Effector memory CD4-positive, alpha-beta T cell (primary cell): Measurements from ENCODE around the gene TMEM74B.

Experiments
- DNase-seq, 3 donors: peaks; one replicate each; pipeline ENCODE4 v3.0.0-alpha.2; 2020
- H3K27ac ChIP-seq: 2 replicates; pipeline ENCODE4 v1.7.0; 2013; ENCODE audit warnings: mild to moderate bottlenecking, low read length, moderate library complexity; ENCODE audit not compliant: insufficient read depth, poor library complexity, severe bottlenecking
- H3K27me3 ChIP-seq: replicated peaks from 2 replicates; pipeline ENCODE4 v1.7.0; 2013; ENCODE audit warnings: mild to moderate bottlenecking, low read length; ENCODE audit not compliant: insufficient read depth, control insufficient read depth, poor library complexity, severe bottlenecking
- H3K36me3 ChIP-seq: 2 replicates; pipeline ENCODE4 v1.7.0; 2013; ENCODE audit warnings: mild to moderate bottlenecking, low read length, moderate library complexity; ENCODE audit not compliant: control insufficient read depth, insufficient read depth
- H3K4me1 ChIP-seq: 2 replicates; pipeline ENCODE4 v1.7.0; 2013; ENCODE audit warnings: low read length, mild to moderate bottlenecking; ENCODE audit not compliant: control insufficient read depth, insufficient read depth, poor library complexity, severe bottlenecking
- H3K4me3 ChIP-seq: 2 replicates; pipeline ENCODE4 v1.7.0; 2013; ENCODE audit warnings: low read length, low read depth, mild to moderate bottlenecking; ENCODE audit not compliant: insufficient read depth, poor library complexity, severe bottlenecking
- H3K9me3 ChIP-seq: 2 replicates; pipeline ENCODE4 v1.7.0; 2013; ENCODE audit warnings: mild to moderate bottlenecking, low read length, moderate library complexity; ENCODE audit not compliant: control insufficient read depth

TMEM74B gene

GRCh38 chr20:1165941-1166340, 18.8 kb downstream of the TMEM74B start:
- DNase-seq: no peak
- Histone ChIP-seq H3K4me1 (no peaks in the 10 kb centered on the region), H3K4me3 (no peak overlapping the region), H3K9me3 (no peaks in the 10 kb centered on the region), H3K36me3 (peaks cover 84% of the 10 kb centered on the region), H3K27me3 (no peaks in the 10 kb centered on the region), H3K27ac (no peak overlapping the region)

- no peak for DNase-seq
- Histone ChIP-seq H3K4me1 (no peaks in the 10 kb centered on the region), H3K27ac (no peak overlapping the region), H3K36me3 (peaks cover 86% of the 10 kb centered on the region), H3K4me3 (no peak overlapping the region), H3K9me3 (no peaks in the 10 kb centered on the region), H3K27me3 (no peaks in the 10 kb centered on the region)
Measured at GRCh38 chr20:1165521-1165920, 19.3 kb downstream of the TMEM74B start.

GRCh38 chr20:1164871-1165270, 19.9 kb downstream of the TMEM74B start:
- no peaks in the 10 kb centered on the region for H3K27me3 ChIP-seq

GRCh38 chr20:1163653-1164052, 21.1 kb downstream of the TMEM74B start:
- no peaks in the 10 kb centered on the region for H3K4me1 ChIP-seq
- H3K9me3 ChIP-seq: no peaks in the 10 kb centered on the region
- no peak overlapping the region for H3K4me3 ChIP-seq
- no peak for DNase-seq
- no peaks in the 10 kb centered on the region for H3K27me3 ChIP-seq
- H3K36me3 ChIP-seq: peaks cover 79% of the 10 kb centered on the region
- no peak overlapping the region for H3K27ac ChIP-seq

More at GRCh38 chr20:1164871-1165270, 19.9 kb downstream of the TMEM74B start:
- H3K4me3 ChIP-seq: no peak overlapping the region
- no peaks in the 10 kb centered on the region for H3K9me3 ChIP-seq
- no peaks in the 10 kb centered on the region for H3K4me1 ChIP-seq
- peaks cover 85% of the 10 kb centered on the region for H3K36me3 ChIP-seq
- no peak for DNase-seq
- no peak overlapping the region for H3K27ac ChIP-seq

GRCh38 chr20:1163105-1163504, 21.7 kb downstream of the TMEM74B start:
- H3K27me3 ChIP-seq: no peaks in the 10 kb centered on the region
- peaks cover 77% of the 10 kb centered on the region for H3K36me3 ChIP-seq
- H3K9me3 ChIP-seq: no peaks in the 10 kb centered on the region
- H3K27ac ChIP-seq: no peak overlapping the region
- no peak for DNase-seq
- no peaks in the 10 kb centered on the region for H3K4me1 ChIP-seq
- no peak overlapping the region for H3K4me3 ChIP-seq

GRCh38 chr20:1160991-1161390, 23.8 kb downstream of the TMEM74B start:
- H3K36me3 ChIP-seq: peaks cover 57% of the 10 kb centered on the region
- no peak overlapping the region for H3K27ac ChIP-seq

GRCh38 chr20:1160496-1160895, 24.3 kb downstream of the TMEM74B start:
- Histone ChIP-seq H3K36me3 (peaks cover 52% of the 10 kb centered on the region), H3K4me1 (no peaks in the 10 kb centered on the region), H3K4me3 (no peak overlapping the region), H3K27ac (no peak overlapping the region), H3K9me3 (no peaks in the 10 kb centered on the region), H3K27me3 (no peaks in the 10 kb centered on the region)
- DNase-seq: no peak

More at GRCh38 chr20:1160991-1161390, 23.8 kb downstream of the TMEM74B start:
- Histone ChIP-seq H3K4me3 (no peak overlapping the region), H3K27me3 (no peaks in the 10 kb centered on the region), H3K4me1 (no peaks in the 10 kb centered on the region), H3K9me3 (no peaks in the 10 kb centered on the region)
- DNase-seq: no peak

GRCh38 chr20:1155342-1155741, 29.4 kb downstream of the TMEM74B start:
- H3K4me3 ChIP-seq: no peak overlapping the region
- no peak for DNase-seq
- no peaks in the 10 kb centered on the region for H3K27me3 ChIP-seq
- peaks cover 31% of the 10 kb centered on the region for H3K36me3 ChIP-seq
- no peak overlapping the region for H3K27ac ChIP-seq
- H3K4me1 ChIP-seq: no peaks in the 10 kb centered on the region
- H3K9me3 ChIP-seq: no peaks in the 10 kb centered on the region

- Histone ChIP-seq H3K36me3 (peaks cover 25% of the 10 kb centered on the region), H3K4me3 (no peak overlapping the region), H3K4me1 (no peaks in the 10 kb centered on the region), H3K27me3 (no peaks in the 10 kb centered on the region), H3K27ac (no peak overlapping the region), H3K9me3 (no peaks in the 10 kb centered on the region)
- no peak for DNase-seq
Measured at GRCh38 chr20:1154691-1155090, 30.1 kb downstream of the TMEM74B start.

GRCh38 chr20:1154226-1154625, 30.6 kb downstream of the TMEM74B start:
- Histone ChIP-seq H3K4me1 (no peaks in the 10 kb centered on the region), H3K9me3 (no peaks in the 10 kb centered on the region), H3K27ac (no peak overlapping the region), H3K4me3 (no peak overlapping the region), H3K36me3 (peaks cover 22% of the 10 kb centered on the region), H3K27me3 (no peaks in the 10 kb centered on the region)
- DNase-seq: no peak

GRCh38 chr20:1150968-1151367, 33.8 kb downstream of the TMEM74B start:
- Histone ChIP-seq H3K36me3 (peaks cover 23% of the 10 kb centered on the region), H3K27me3 (no peaks in the 10 kb centered on the region), H3K4me1 (no peaks in the 10 kb centered on the region), H3K27ac (no peak overlapping the region), H3K4me3 (no peak overlapping the region), H3K9me3 (no peaks in the 10 kb centered on the region)
- no peak for DNase-seq
